CD8-positive, alpha-beta memory T cell (primary cell): ENCODE results near the gene PDE6H. TPM values are rescaled to one million over a fixed set of nuclear protein-coding genes. Genes with fewer than 3 reads are reported as not detected.

Experiments used
- CTCF ChIA-PET: fragments of 350-600 bp; sonication (Branson Sonifier 250); formaldehyde crosslinking; loops from one replicate; lab custom pipeline; 2021; ENCODE audit warnings: antibody characterized with exemption; lab: Charles Lee
- POLR2A ChIA-PET: fragments of 350-600 bp; sonication (Branson Sonifier 250); formaldehyde crosslinking; loops from one replicate; lab custom pipeline; 2021; ENCODE audit warnings: antibody characterized with exemption; lab: Charles Lee
- DNase-seq, 5 donors: peaks; one replicate each; pipeline versions ENCODE4 v3.0.0 to v3.0.0-alpha.2; 2020 to 2022; ENCODE audit warnings: mixed read lengths in 1 of 5
- H3K27ac ChIP-seq: one replicate; pipeline ENCODE4 v1.7.0; 2013; ENCODE audit warnings: low read depth, mild to moderate bottlenecking, low read length, moderate library complexity
- H3K27me3 ChIP-seq: 2 replicates; pipeline ENCODE4 v1.7.0; 2013; ENCODE audit warnings: low read length, mild to moderate bottlenecking; ENCODE audit not compliant: insufficient read depth, poor library complexity, severe bottlenecking
- H3K36me3 ChIP-seq: 2 replicates; pipeline ENCODE4 v1.7.0; 2013; ENCODE audit warnings: mild to moderate bottlenecking, low read length, moderate library complexity; ENCODE audit not compliant: insufficient read depth
- H3K4me1 ChIP-seq: 2 replicates; pipeline ENCODE4 v1.7.0; 2013; ENCODE audit warnings: mild to moderate bottlenecking, low read length, moderate library complexity; ENCODE audit not compliant: insufficient read depth
- H3K4me3 ChIP-seq: 2 replicates; pipeline ENCODE4 v1.7.0; 2013; ENCODE audit warnings: mild to moderate bottlenecking, low read length
- H3K9me3 ChIP-seq: 2 replicates; pipeline ENCODE4 v1.7.0; 2013; ENCODE audit warnings: mild to moderate bottlenecking, low read length
- H3K27ac Mint-ChIP-seq, 8 donors: one replicate each; pipeline ENCODE4 v1.8.0; 2020 to 2021; ENCODE audit warnings: mixed read lengths in 8 of 8, mild to moderate bottlenecking in 6 of 8, inconsistent platforms in 3 of 8, moderate library complexity in 3 of 8
- H3K27me3 Mint-ChIP-seq, 2 donors: one replicate each; pipeline ENCODE4 v1.8.0; 2020 to 2021; ENCODE audit warnings: mixed read lengths in 2 of 2, mild to moderate bottlenecking in 1 of 2, moderate library complexity in 1 of 2
- H3K36me3 Mint-ChIP-seq, 3 donors: one replicate each; pipeline ENCODE4 v1.8.0; 2020 to 2021; ENCODE audit warnings: mixed read lengths in 3 of 3, inconsistent platforms in 1 of 3, mild to moderate bottlenecking in 1 of 3
- H3K4me1 Mint-ChIP-seq, 3 donors: one replicate each; pipeline ENCODE4 v1.8.0; 2020 to 2021; ENCODE audit warnings: mixed read lengths in 3 of 3, inconsistent platforms in 1 of 3, mild to moderate bottlenecking in 1 of 3
- H3K4me3 Mint-ChIP-seq, 7 donors: one replicate each; pipeline ENCODE4 v1.8.0; 2020 to 2021; ENCODE audit warnings: mixed read lengths in 7 of 7, mild to moderate bottlenecking in 6 of 7, moderate library complexity in 4 of 7, inconsistent platforms in 2 of 7
- H3K9me3 Mint-ChIP-seq, 5 donors: one replicate each; pipeline ENCODE4 v1.8.0; 2020 to 2022; ENCODE audit warnings: mixed read lengths in 5 of 5, mild to moderate bottlenecking in 3 of 5, moderate library complexity in 2 of 5, inconsistent platforms in 1 of 5
- polyA plus RNA-seq: library from polyadenylated mRNA; unstranded; fragments of 300-500 nt; fragmentation: Illumina TruSeq; gene quantifications from one replicate; pipeline ENCODE4 v1.2.3, GENCODE V29; 2021
- total RNA-seq, 2 experiments: library from RNA; stranded (reverse); gene quantifications; one replicate each; pipeline ENCODE4 v1.2.3, GENCODE V29; 2021

The PDE6H gene
- total and polyA plus RNA-seq, 3 experiments from 2014 or later, result not detected

DNA sequence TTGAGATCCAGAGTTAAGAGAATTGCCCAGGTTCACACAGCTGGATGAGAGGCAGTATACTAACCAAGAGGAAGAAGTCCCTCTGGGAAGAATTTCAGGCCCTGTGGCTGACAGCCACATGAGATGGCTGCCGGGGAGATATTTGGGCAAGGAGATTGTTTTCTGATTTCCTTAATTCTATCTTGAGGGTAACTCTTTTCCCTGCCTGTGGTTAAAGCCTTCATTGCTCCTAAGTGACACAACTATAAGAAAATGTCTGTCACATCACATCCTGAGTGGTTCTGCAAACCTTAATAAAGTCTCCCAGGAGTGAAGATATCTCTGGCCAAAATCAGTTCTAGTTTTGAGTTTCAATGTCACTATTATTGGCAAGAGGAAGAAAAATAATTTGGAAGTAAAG, 21.0 kb upstream of the PDE6H start:
- H3K27ac ChIP-seq, result peak overlapping the region; percentile 85
- ChIA-PET POLR2A (interaction anchor here (0.6 to 1.9 kb wide), 4 partner anchors 10 to 43 kb away, joined by 4 to 9 read pairs (median 9); partner anchors contain the start of gene ARHGDIB), CTCF (interaction anchor here (0.7 to 1.2 kb wide), 5 partner anchors 10 to 44 kb away, joined by 3 to 5 read pairs (median 4); no protein-coding TSS in a partner anchor)
- Mint-ChIP-seq H3K27ac (peak overlapping the region; percentile 95 to 100 (median 98)), H3K4me1 (peaks cover 91 to 100% (median 99%) of the 10 kb centered on the region in 3 donors), H3K27me3 (peaks cover 0 to 5% of the 10 kb centered on the region in 2 donors), H3K36me3 (peaks cover 21 to 85% (median 49%) of the 10 kb centered on the region in 3 donors), H3K9me3 (no peaks in the 10 kb centered on the region), H3K4me3 (peak overlapping the region; percentile 80 to 90 (median 85))
- H3K36me3 ChIP-seq, result peaks cover 35% of the 10 kb centered on the region
- peak in 1 of 5 donors; percentile 21 for DNase-seq
- no peaks in the 10 kb centered on the region for H3K9me3 ChIP-seq
- H3K4me3 ChIP-seq, result peak overlapping the region; percentile 62
- peaks cover 97% of the 10 kb centered on the region for H3K4me1 ChIP-seq
- H3K27me3 ChIP-seq, result no peaks in the 10 kb centered on the region

- no peaks in the 10 kb centered on the region for H3K27me3 ChIP-seq
- H3K4me3 Mint-ChIP-seq, result peak overlapping the region; percentile 80 to 90 (median 85)
- H3K27me3 Mint-ChIP-seq, result peaks cover 0 to 5% of the 10 kb centered on the region in 2 donors
- H3K9me3 ChIP-seq, result no peaks in the 10 kb centered on the region
- peak overlapping the region; percentile 62 for H3K4me3 ChIP-seq
- ChIA-PET CTCF (interaction anchor here (0.7 to 1.2 kb wide), 5 partner anchors 11 to 43 kb away, joined by 3 to 5 read pairs (median 4); no protein-coding TSS in a partner anchor), POLR2A (interaction anchor here (0.6 to 1.0 kb wide), 3 partner anchors 12 to 43 kb away, joined by 4 to 9 read pairs (median 9); no protein-coding TSS in a partner anchor)
- H3K36me3 ChIP-seq, result peaks cover 29% of the 10 kb centered on the region
- H3K4me1 ChIP-seq, result peaks cover 96% of the 10 kb centered on the region
- peaks cover 91 to 99% (median 99%) of the 10 kb centered on the region in 3 donors for H3K4me1 Mint-ChIP-seq
- peak; percentile 18 to 78 (median 70) for DNase-seq
- H3K36me3 Mint-ChIP-seq, result peaks cover 20 to 84% (median 45%) of the 10 kb centered on the region in 3 donors
- peak overlapping the region; percentile 85 for H3K27ac ChIP-seq
- no peaks in the 10 kb centered on the region for H3K9me3 Mint-ChIP-seq
- H3K27ac Mint-ChIP-seq, result peak overlapping the region; percentile 95 to 100 (median 98)
Observed at GRCh38 chr12:14952299-14952921, 20.4 kb upstream of the PDE6H start.

DNA sequence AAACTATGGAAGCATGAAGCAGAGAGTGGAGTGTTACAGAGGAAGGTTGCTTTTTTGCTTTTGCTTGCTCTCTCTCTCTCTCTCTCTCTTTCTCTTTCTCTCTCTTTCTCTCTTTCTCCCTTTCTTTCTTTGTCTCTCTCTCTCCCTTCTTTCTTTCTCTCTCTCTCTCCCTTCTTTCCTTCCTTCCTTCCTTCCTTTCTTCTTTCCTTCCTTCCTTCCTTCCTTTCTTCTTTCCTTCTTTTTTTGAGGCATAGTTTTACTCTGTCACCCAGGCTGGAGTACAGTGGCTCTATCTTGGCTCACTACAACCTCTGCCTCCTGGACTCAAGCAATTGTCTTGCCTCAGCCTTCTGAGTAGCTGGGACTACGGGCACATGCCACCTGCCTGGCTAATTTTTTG, 19.1 kb upstream of the PDE6H start:
- peaks cover 19 to 85% (median 39%) of the 10 kb centered on the region in 3 donors for H3K36me3 Mint-ChIP-seq
- ChIA-PET CTCF (interaction anchor here (1.0 to 1.8 kb wide), 4 partner anchors 15 to 183 kb away, joined by 3 to 5 read pairs (median 4); partner anchors contain the start of gene ERP27), POLR2A (interaction anchor here (0.7 kb wide), 1 partner anchor 560 kb away, joined by 6 read pairs; no protein-coding TSS in a partner anchor)
- H3K4me3 Mint-ChIP-seq, result peak overlapping the region; percentile 68 to 90 (median 83)
- Histone ChIP-seq H3K4me3 (peak overlapping the region; percentile 62), H3K27me3 (no peaks in the 10 kb centered on the region), H3K27ac (peak overlapping the region; percentile 85), H3K4me1 (peaks cover 89% of the 10 kb centered on the region), H3K36me3 (peaks cover 24% of the 10 kb centered on the region), H3K9me3 (no peaks in the 10 kb centered on the region)
- DNase-seq, result no peak
- H3K27ac Mint-ChIP-seq, result peak overlapping the region; percentile 95 to 100 (median 98)
- H3K4me1 Mint-ChIP-seq, result peaks cover 90 to 100% (median 91%) of the 10 kb centered on the region in 3 donors
- no peaks in the 10 kb centered on the region for H3K9me3 Mint-ChIP-seq
- H3K27me3 Mint-ChIP-seq, result peaks cover 0 to 5% of the 10 kb centered on the region in 2 donors

DNA sequence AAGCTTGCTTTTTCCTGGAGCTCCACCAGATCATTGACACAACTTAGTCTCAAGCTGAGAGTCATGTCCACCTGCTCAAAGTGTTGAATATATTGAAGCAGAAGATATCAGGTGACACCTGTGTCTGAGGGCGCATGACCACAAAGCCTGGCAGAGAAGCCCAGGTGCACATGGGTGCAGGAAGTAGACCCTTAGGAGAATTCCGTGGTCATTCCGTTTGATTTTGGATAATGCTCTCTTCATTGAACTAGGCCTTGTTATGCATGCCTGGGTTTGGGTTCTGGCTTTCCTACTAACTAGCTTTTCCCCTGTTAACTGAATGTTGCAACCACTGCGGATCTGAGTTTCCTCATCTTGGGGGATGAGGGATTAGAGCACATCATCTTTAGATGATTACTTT, 18.6 kb upstream of the PDE6H start:
- Histone ChIP-seq H3K9me3 (no peaks in the 10 kb centered on the region), H3K27me3 (no peaks in the 10 kb centered on the region), H3K4me3 (peak overlapping the region; percentile 62), H3K36me3 (peaks cover 20% of the 10 kb centered on the region), H3K4me1 (peaks cover 84% of the 10 kb centered on the region), H3K27ac (peak overlapping the region; percentile 85)
- H3K4me3 Mint-ChIP-seq, result peak overlapping the region; percentile 68 to 90 (median 83)
- H3K27me3 Mint-ChIP-seq, result peaks cover 0 to 5% of the 10 kb centered on the region in 2 donors
- no peaks in the 10 kb centered on the region for H3K9me3 Mint-ChIP-seq
- ChIA-PET POLR2A (interaction anchor here (0.7 kb wide), 1 partner anchor 561 kb away, joined by 6 read pairs; no protein-coding TSS in a partner anchor), CTCF (interaction anchor here (1.0 to 1.8 kb wide), 4 partner anchors 16 to 184 kb away, joined by 3 to 5 read pairs (median 4); partner anchors contain the start of gene ERP27)
- H3K36me3 Mint-ChIP-seq, result peaks cover 20 to 85% (median 36%) of the 10 kb centered on the region in 3 donors
- H3K4me1 Mint-ChIP-seq, result peaks cover 87 to 100% (median 88%) of the 10 kb centered on the region in 3 donors
- DNase-seq, result peak in 3 of 5 donors; percentile 30 to 61 (median 48)
- H3K27ac Mint-ChIP-seq, result peak overlapping the region; percentile 95 to 100 (median 98)

DNA sequence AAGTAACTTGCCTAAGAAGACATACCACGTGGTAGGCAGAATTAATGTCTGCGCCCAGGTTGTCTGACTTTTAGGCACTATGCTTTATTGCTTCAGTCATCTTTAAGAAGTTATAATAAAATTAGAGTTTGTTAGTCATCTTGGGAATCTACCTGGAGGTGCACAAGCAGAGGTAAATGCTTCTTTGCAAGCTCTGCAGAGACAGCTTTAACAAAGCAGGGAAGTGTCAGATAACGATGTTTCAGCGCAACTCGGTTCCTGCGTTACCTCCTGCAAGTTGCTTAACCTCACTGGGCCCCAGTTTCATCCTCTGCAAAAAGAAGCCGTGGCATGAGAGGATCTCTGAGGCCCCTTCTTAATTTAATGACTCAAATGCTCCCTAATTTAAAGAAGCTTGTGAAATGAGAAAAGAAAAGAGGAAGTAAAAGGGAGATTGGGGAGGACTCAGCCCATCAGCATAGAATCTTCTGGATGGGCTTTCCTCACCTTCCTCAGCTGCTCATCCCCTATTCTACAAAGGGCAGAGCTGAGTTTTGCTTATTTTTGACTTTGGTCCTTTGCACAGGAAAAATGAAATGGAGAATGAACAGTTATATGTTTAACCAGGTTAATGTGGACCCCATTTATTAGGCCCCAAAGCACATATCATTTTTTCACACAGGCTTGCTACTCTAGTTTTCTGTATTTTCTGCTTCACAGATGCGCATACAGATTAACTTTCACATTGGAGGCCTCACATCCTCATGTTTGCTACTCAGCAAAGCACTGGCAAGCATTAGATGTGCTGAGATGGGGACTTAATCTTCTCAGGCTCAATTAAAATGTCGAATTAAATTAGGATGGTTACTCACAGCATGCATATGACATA, 16.6 kb upstream of the PDE6H start:
- Mint-ChIP-seq H3K4me3 (peak overlapping the region; percentile 96 to 100 (median 98)), H3K36me3 (peaks cover 17 to 84% (median 25%) of the 10 kb centered on the region in 3 donors), H3K9me3 (no peaks in the 10 kb centered on the region), H3K4me1 (peaks cover 68 to 85% (median 71%) of the 10 kb centered on the region in 3 donors), H3K27ac (peak overlapping the region; percentile 82 to 100 (median 99)), H3K27me3 (peaks cover 0 to 5% of the 10 kb centered on the region in 2 donors)
- peak in 1 of 5 donors; percentile 31 for DNase-seq
- H3K4me1 ChIP-seq, result peaks cover 64% of the 10 kb centered on the region
- POLR2A ChIA-PET, result interaction anchor here (0.7 to 1.2 kb wide), 6 partner anchors 8 to 185 kb away, joined by 3 to 6 read pairs (median 4); partner anchors contain the start of gene ERP27
- no peaks in the 10 kb centered on the region for H3K9me3 ChIP-seq
- peak overlapping the region; percentile 3 for H3K27ac ChIP-seq
- H3K4me3 ChIP-seq, result peak overlapping the region; percentile 94
- H3K36me3 ChIP-seq, result peaks cover 7% of the 10 kb centered on the region
- H3K27me3 ChIP-seq, result no peaks in the 10 kb centered on the region
- CTCF ChIA-PET, result interaction anchor here (1.4 to 4.1 kb wide), 3 partner anchors 17 to 39 kb away, joined by 3 to 14 read pairs (median 6); partner anchors contain the start of gene ERP27

- no peak for DNase-seq
- Mint-ChIP-seq H3K9me3 (no peaks in the 10 kb centered on the region), H3K4me1 (peaks cover 64 to 81% (median 66%) of the 10 kb centered on the region in 3 donors), H3K27ac (peak overlapping the region; percentile 82 to 100 (median 99)), H3K4me3 (peak overlapping the region; percentile 96 to 100 (median 98)), H3K27me3 (peaks cover 0 to 5% of the 10 kb centered on the region in 2 donors), H3K36me3 (peaks cover 17 to 82% (median 26%) of the 10 kb centered on the region in 3 donors)
- peaks cover 7% of the 10 kb centered on the region for H3K36me3 ChIP-seq
- H3K4me1 ChIP-seq, result peaks cover 59% of the 10 kb centered on the region
- peak overlapping the region; percentile 3 for H3K27ac ChIP-seq
- ChIA-PET POLR2A (interaction anchor here (0.8 to 1.6 kb wide), 5 partner anchors 9 to 187 kb away, joined by 3 to 6 read pairs (median 4); partner anchors contain the start of gene ERP27), CTCF (interaction anchor here (1.4 to 4.1 kb wide), 3 partner anchors 17 to 39 kb away, joined by 3 to 14 read pairs (median 6); partner anchors contain the start of gene ERP27)
- no peaks in the 10 kb centered on the region for H3K27me3 ChIP-seq
- H3K9me3 ChIP-seq, result no peaks in the 10 kb centered on the region
- H3K4me3 ChIP-seq, result peak overlapping the region; percentile 94
Observed at GRCh38 chr12:14956905-14957304, 15.9 kb upstream of the PDE6H start.
